ENCODE measurements around the gene STPG3. TPM values are rescaled to one million over a fixed set of nuclear protein-coding genes. Genes with fewer than 3 reads are reported as not detected.

STPG3 gene
- total RNA-seq, 1 donor from 2014 or later = not detected

DNA sequence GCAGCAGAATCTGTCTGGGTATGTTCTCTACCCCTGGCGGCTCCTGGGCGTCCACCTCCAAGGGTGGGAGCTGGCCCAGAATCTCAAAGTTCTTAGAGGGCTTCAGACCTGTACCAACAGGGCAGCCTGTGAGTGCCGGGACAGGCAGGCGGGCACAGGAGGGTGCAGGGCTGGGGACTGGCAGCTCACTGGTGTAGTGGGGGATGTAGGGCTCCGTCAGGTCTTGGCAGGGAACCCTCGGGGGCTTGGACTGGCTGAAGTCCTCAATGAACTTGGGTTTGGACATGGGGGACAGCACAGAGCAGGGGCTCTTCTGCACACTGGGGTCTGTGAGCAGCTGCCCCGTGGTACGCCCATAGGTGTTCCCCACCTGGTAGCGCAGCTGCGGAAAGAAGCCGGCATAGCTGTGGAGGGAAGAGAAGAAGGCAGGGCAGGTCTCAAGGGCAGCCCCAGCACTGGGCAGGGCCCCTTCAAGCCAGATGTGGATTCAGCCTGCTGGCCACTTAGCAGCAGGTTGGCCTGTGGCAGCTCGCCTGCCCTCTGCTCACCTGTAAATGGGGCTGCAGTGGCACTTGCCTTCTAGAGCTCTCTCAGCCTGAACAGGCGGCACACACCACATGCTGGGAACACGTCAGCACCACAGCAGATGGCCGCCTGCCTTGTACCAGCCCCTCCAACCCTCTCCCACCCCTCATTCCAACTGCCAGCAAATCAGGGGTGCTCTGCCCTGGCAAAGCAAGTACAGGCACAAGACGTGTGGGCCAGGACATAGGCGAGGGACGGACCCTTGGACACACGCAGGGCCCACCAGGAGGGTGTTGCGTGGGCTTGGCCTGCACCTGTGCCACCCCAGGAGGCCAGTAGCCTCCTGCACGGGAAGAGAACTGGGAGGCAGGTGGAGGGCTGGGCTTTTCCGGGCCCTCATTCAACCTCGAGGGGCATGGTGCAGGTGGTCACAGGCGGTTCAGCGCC, 5.3 kb upstream of the STPG3 start:
- H3K27ac ChIP-seq = no peak overlapping the region
- intact Hi-C loops (cut with DNase I) = no loop called here
- peaks cover 21% of the 10 kb centered on the region for H3K36me3 ChIP-seq
- H3K4me3 ChIP-seq = no peak overlapping the region
- peaks cover 30% of the 10 kb centered on the region for H3K4me1 ChIP-seq
- H3K9me3 ChIP-seq = no peaks in the 10 kb centered on the region
- TF ChIP-seq, protein P1, sequence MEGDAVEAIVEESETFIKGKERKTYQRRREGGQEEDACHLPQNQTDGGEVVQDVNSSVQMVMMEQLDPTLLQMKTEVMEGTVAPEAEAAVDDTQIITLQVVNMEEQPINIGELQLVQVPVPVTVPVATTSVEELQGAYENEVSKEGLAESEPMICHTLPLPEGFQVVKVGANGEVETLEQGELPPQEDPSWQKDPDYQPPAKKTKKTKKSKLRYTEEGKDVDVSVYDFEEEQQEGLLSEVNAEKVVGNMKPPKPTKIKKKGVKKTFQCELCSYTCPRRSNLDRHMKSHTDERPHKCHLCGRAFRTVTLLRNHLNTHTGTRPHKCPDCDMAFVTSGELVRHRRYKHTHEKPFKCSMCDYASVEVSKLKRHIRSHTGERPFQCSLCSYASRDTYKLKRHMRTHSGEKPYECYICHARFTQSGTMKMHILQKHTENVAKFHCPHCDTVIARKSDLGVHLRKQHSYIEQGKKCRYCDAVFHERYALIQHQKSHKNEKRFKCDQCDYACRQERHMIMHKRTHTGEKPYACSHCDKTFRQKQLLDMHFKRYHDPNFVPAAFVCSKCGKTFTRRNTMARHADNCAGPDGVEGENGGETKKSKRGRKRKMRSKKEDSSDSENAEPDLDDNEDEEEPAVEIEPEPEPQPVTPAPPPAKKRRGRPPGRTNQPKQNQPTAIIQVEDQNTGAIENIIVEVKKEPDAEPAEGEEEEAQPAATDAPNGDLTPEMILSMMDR (IDR thresholded peaks at IDR 0.05) = no peak
- no peaks in the 10 kb centered on the region for H3K27me3 ChIP-seq
- DNase-seq (no peak), ATAC-seq (no peak)

- Histone ChIP-seq H3K27ac (peak overlapping the region; percentile 63), H3K27me3 (no peaks in the 10 kb centered on the region), H3K4me1 (peaks cover 24% of the 10 kb centered on the region), H3K36me3 (peaks cover 17% of the 10 kb centered on the region), H3K4me3 (no peak overlapping the region), H3K9me3 (no peaks in the 10 kb centered on the region)
- TF ChIP-seq, protein P1 (IDR thresholded peaks at IDR 0.05) = no peak
- intact Hi-C loops (cut with DNase I) = no loop called here
- DNase-seq (peak; percentile 86), ATAC-seq (peak; percentile 73)
Measured at GRCh38 chr9:137247135-137247915, 3.8 kb upstream of the STPG3 start.

- DNase-seq (no peak), ATAC-seq (no peak)
- TF ChIP-seq, protein P1 (IDR thresholded peaks at IDR 0.05) = no peak
- intact Hi-C loops (cut with DNase I) = no loop called here
- Histone ChIP-seq H3K36me3 (peaks cover 11% of the 10 kb centered on the region), H3K27me3 (no peaks in the 10 kb centered on the region), H3K9me3 (no peaks in the 10 kb centered on the region), H3K27ac (peak overlapping the region; percentile 63), H3K4me1 (peaks cover 19% of the 10 kb centered on the region), H3K4me3 (no peak overlapping the region)
Measured at GRCh38 chr9:137247916-137248175, 3.2 kb upstream of the STPG3 start.

DNA sequence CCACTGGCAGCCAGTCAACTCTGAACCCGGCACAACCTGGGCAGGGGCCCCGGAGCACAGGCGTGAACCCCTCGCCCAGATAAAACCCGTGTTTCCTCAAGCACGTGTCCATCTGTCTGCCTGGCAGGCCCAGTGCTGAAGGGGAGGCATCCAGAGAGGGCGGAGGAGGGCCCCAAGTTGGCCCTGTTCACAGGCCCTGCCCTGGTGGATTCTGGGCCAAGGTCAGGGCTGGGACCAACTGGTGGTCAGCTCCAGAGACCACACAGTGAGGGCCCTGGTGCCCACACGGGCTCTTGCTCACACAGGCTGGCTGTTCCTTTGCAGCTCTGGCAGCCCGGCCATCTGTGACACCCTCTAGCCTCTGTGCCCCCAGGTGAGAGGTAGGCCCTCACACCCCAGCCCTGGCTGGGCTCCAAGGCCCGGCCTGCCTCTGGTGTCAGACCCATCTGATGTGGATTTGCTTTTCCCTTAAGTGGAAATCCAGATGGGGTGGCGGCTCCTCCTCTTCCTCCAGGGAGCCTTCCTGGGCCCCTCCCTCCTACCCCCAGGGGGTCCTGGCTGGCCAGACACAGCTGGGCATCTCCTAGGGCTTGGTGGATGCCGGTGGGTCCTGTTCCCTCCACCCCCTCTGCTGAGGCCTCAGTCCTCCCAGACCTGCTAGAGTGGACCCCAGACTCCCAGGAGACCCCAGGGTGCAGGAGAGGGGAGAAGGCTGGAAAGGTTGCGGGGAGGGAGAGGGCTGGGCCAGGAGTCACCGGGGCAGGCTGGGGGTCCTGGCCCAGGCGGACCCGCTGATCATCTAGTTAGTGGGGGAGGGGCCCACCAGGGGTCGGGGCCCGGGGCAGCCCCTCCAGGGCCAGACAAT, 525 bp upstream of the STPG3 start:
- TF ChIP-seq, protein P1 (IDR thresholded peaks at IDR 0.05) = no peak
- Histone ChIP-seq H3K4me1 (peaks cover 12% of the 10 kb centered on the region), H3K36me3 (no peaks in the 10 kb centered on the region), H3K4me3 (no peak overlapping the region), H3K27ac (no peak overlapping the region), H3K9me3 (no peaks in the 10 kb centered on the region), H3K27me3 (no peaks in the 10 kb centered on the region)
- no peak for ATAC-seq
- intact Hi-C loops (cut with DNase I) = no loop called here
- no peak for DNase-seq

DNA sequence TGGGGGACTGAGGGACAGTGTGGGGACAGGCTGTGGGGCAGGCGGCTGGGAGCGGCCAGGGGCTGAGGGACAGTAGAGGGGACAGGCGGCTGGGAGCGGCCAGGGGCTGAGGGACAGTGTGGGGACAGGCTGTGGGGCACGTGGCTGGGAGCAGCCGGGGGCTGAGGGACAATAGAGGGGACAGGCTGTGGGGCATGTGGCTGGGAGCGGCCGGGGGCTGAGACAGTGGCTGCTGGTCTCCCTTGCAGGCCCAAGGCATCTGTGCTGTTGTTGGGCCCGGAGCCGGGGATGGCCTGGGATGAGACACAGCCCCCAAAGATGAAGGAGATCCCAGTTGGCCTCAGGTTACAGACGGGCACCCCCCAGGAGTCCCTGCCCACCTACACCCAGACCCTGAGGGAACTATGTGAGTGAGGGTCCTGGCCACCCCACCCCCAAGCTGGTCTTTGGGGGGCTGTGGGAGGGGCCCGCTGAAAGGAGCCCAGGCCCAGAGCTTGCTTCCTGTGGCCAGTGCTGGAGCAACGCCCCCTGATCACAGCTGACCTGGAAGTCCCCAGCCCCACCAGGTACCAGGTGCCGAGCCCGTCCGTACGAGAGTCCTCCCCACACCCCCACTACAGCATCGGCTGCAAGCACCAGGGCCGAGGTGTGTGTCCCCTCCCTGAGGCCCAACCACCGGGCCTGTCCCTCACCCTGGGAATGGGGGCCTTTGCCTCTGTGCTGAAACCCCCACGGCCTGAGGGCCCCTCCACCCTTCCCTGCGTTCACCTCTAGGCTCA, 593 bp downstream of the STPG3 start:
- H3K36me3 ChIP-seq = peaks cover 5% of the 10 kb centered on the region
- no peaks in the 10 kb centered on the region for H3K27me3 ChIP-seq
- ATAC-seq (no peak), DNase-seq (no peak)
- TF ChIP-seq, protein P1 (IDR thresholded peaks at IDR 0.05) = no peak
- no peak overlapping the region for H3K27ac ChIP-seq
- peaks cover 20% of the 10 kb centered on the region for H3K4me1 ChIP-seq
- H3K9me3 ChIP-seq = no peaks in the 10 kb centered on the region
- H3K4me3 ChIP-seq = no peak overlapping the region
- intact Hi-C loops (cut with DNase I) = no loop called here

Data from upper lobe of right lung (tissue), 1 donor.